PFSK-1 (cell line): ENCODE results near the gene TMPRSS4.

Experiments
- POLR2AphosphoS5 ChIP-seq: IDR thresholded peaks from 2 replicates; pipeline ENCODE4 v1.6.1; 2012; ENCODE audit warnings: low read depth, mild to moderate bottlenecking, control low read depth, low read length, moderate library complexity
- SIN3A ChIP-seq: IDR thresholded peaks from 2 replicates; pipeline ENCODE4 v1.6.1; 2012; ENCODE audit warnings: mild to moderate bottlenecking, low read length, moderate library complexity, borderline replicate concordance; ENCODE audit not compliant: insufficient read depth
- TAF1 ChIP-seq: IDR thresholded peaks from 2 replicates; pipeline ENCODE4 v1.6.1; 2012; ENCODE audit warnings: low read length, control low read depth, borderline replicate concordance; ENCODE audit not compliant: insufficient read depth
- TF ChIP-seq, protein P1 (sequence below), 2 experiments: IDR thresholded peaks; 2 replicates each; pipeline versions ENCODE4 v1.6.1 to v1.8.0; 2011 to 2012; ENCODE audit warnings: low read depth in 2 of 2, low read length in 2 of 2, control low read depth in 1 of 2, inconsistent platforms in 1 of 2, mild to moderate bottlenecking in 1 of 2, moderate library complexity in 1 of 2; ENCODE audit not compliant: insufficient read depth in 1 of 2

DNA sequence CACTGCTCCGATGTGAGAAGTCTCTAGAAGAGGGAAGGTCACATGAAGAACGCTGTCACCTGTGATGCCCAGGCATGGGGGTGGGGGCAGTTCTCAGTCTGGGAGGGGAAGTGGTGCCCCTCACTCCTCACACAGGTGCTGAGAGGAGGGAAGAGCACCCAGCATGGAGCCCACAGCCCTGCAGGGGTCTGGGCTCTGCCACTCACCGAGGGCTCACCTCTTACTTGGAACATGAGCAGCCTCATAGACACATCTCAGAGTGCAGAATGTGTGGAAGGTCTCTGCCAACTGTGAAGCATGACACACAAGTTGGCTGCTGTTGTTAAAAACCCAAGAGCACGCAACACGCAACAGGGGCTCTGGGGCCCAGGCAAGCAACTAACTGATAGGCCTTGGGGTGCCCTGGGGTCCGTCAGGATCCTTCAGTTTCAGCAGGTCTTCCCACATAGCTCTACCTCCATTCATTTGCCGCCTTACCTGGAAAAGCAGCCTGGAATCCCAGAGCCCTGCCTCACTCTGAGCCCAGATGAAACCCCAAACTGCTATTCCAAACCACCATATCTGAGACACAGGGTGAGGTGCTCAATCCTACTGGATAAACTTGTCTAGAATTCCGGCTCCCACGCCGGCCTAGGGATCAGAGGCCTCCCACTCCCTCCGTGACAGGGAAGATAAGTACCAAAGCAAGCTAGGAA, 17.5 kb upstream of the TMPRSS4 start:
- TF ChIP-seq TAF1 = no peak
- TF ChIP-seq POLR2AphosphoS5 = no peak
- TF ChIP-seq, protein P1, sequence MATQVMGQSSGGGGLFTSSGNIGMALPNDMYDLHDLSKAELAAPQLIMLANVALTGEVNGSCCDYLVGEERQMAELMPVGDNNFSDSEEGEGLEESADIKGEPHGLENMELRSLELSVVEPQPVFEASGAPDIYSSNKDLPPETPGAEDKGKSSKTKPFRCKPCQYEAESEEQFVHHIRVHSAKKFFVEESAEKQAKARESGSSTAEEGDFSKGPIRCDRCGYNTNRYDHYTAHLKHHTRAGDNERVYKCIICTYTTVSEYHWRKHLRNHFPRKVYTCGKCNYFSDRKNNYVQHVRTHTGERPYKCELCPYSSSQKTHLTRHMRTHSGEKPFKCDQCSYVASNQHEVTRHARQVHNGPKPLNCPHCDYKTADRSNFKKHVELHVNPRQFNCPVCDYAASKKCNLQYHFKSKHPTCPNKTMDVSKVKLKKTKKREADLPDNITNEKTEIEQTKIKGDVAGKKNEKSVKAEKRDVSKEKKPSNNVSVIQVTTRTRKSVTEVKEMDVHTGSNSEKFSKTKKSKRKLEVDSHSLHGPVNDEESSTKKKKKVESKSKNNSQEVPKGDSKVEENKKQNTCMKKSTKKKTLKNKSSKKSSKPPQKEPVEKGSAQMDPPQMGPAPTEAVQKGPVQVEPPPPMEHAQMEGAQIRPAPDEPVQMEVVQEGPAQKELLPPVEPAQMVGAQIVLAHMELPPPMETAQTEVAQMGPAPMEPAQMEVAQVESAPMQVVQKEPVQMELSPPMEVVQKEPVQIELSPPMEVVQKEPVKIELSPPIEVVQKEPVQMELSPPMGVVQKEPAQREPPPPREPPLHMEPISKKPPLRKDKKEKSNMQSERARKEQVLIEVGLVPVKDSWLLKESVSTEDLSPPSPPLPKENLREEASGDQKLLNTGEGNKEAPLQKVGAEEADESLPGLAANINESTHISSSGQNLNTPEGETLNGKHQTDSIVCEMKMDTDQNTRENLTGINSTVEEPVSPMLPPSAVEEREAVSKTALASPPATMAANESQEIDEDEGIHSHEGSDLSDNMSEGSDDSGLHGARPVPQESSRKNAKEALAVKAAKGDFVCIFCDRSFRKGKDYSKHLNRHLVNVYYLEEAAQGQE (IDR thresholded peaks at IDR 0.05; ENCODE audit: insufficient read depth in 1 of 2, low read depth in 2 of 2, low read length in 2 of 2) = no peak
- no peak for TF ChIP-seq SIN3A
